Prostate gland (tissue), 2 donors: Measurements from ENCODE around the gene BHMT2. TPM values are rescaled to one million over a fixed set of nuclear protein-coding genes. Genes with fewer than 3 reads are reported as not detected.

Experiments used
- DNase-seq: peaks from one replicate; pipeline ENCODE4 v3.0.0-alpha.2; 2019; ENCODE audit warnings: low spot score
- H3K27ac ChIP-seq, 2 donors: fragments of 200-600 bp; sonication (generic); 2 replicates each; pipeline ENCODE4 v1.5.1; 2017 to 2019
- H3K27me3 ChIP-seq: fragments of 200-600 bp; sonication (generic); replicated peaks from 2 replicates; pipeline ENCODE4 v1.5.1; 2019; ENCODE audit not compliant: insufficient read depth
- H3K36me3 ChIP-seq, 2 donors: fragments of 200-600 bp; sonication (generic); 1 replicate in 1 of 2; 2 replicates in 1 of 2; pipeline versions ENCODE4 v1.5.1 to v1.8.1; 2017 to 2019
- H3K4me1 ChIP-seq: fragments of 200-600 bp; sonication (generic); replicated peaks from 2 replicates; pipeline ENCODE4 v1.5.1; 2019
- H3K4me3 ChIP-seq, 2 donors: fragments of 200-600 bp; sonication (generic); 2 replicates each; pipeline ENCODE4 v1.5.1; 2017 to 2019
- H3K9me3 ChIP-seq: fragments of 200-600 bp; sonication (generic); 2 replicates; pipeline ENCODE4 v1.5.1; 2017
- POLR2A ChIP-seq: fragments of 450-650 bp; IDR thresholded peaks from one replicate; pipeline ENCODE4 v1.6.1; 2016; ENCODE audit warnings: antibody characterized with exemption, mild to moderate bottlenecking
- POLR2AphosphoS5 ChIP-seq: sonication (generic); formaldehyde crosslinking; IDR thresholded peaks from one replicate; pipeline ENCODE4 v1.6.1; 2017; ENCODE audit warnings: antibody characterized with exemption
- WGBS: methylation state at CpG from one replicate; pipeline ENCODE4 v1.1.5; 2018; 5-methylcytosine and 5-hydroxymethylcytosine counted together
- intact Hi-C: fragments of 100-400 bp; cut with DNase I; formaldehyde crosslinking; loops from one replicate; pipeline ENCODE4 v1.14.2; 2022
- total RNA-seq, 2 donors: library from RNA; depleted of rRNA; stranded (reverse); fragments of >200 nt; gene quantifications; one replicate each; pipeline ENCODE4 v1.1.0, GENCODE V29; 2016
- TF ChIP-seq, protein P1 (sequence below), 4 experiments: fragments of 200-600 bp in 2 of 4; fragments of 450-650 bp in 2 of 4; sonication (generic) in 2 of 4; IDR thresholded peaks; 1 replicate in 3 of 4; 2 replicates in 1 of 4; pipeline ENCODE4 v1.5.1; 2016 to 2019; ENCODE audit warnings: antibody characterized with exemption in 4 of 4, mild to moderate bottlenecking in 2 of 4, moderate library complexity in 2 of 4

The BHMT2 gene, protein sequence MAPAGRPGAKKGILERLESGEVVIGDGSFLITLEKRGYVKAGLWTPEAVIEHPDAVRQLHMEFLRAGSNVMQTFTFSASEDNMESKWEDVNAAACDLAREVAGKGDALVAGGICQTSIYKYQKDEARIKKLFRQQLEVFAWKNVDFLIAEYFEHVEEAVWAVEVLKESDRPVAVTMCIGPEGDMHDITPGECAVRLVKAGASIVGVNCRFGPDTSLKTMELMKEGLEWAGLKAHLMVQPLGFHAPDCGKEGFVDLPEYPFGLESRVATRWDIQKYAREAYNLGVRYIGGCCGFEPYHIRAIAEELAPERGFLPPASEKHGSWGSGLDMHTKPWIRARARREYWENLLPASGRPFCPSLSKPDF
- 1 to 10 TPM; 4.0 to 7.4 TPM for total RNA-seq

DNA sequence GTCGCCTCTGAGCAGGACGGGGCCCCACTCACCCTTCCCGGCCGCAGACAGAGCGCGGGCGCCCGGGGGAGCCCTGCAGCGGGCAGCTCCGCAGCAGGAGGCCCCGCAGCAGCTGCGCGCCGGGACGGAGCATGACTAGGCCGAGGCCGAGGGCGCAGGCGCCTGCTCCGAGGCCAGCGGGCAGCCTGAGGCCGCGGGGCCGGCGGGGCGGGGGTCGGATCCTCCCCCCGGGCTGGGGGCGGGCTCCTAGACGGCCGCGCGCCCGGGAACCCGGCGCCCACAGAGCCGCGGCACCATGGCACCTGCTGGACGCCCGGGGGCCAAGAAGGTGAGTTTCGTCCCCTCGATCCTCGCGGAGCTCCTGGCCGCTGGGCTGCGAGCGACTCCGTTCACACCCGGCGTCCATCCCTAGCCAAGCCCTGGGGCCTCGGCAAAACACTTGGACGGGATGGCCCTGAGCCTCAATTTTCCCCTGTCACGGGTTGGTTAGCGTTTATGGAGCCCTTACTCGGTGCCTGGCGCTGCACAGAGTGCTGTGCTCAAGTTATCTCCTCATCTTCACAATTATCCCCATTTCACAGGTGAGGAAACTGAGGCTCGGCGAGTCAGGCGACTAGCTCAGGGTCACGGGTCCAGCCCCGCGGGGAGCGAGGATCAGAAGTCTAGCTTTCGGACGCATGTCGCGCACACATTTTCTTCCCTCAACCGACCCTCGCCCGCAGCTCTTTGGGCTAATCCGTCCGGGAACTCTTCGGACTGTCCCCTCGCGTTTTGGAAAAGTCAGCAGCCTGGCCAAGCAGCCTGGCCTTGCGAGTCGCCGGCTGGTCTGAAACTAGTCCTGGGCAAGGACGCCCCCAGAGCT lies at the start of gene BHMT2, which contains the start of gene DMGDH:
TSS of gene BHMT2 (plus strand) at position 280 of the 862 bp plus-strand sequence. CDS start at position 296, 16 bp downstream.
TSS of gene DMGDH (minus strand) at position 187 of the 862 bp plus-strand sequence. CDS start at position 133, 54 bp downstream.
- DNase-seq: no peak

DNA sequence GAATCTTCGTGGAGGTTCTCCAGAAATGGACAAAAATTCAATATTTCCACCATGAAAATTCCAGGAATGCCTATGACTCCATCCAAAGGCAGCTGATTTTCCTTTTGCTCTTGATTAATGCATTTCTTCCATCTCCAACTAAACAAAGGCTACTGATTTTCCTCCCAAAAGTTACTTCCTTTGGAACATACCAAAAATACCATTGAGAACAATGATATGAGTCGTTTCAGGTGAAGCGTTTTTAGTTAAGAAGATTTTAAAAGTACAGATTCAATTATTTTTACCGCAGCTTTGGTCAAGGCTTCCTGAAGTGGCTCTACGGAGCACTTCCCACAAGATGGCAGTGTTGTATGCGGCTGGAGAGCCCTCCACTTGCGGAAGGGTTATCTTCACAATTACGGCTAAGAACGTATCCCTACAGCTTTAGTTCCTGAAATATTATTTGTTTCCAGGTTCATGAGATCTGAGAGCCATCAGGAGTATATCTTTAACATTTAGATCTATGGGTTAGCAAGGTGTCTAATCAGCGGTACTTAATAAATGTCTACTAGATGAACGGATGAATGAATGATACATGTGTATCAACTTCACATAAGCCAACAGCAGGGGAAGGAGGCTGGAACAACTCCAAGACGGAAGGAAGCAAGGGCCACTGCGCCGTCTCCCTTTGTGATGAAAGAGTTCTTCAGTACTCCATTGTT lies 48.6 kb upstream of the BHMT2 start:
- H3K27me3 ChIP-seq: no peaks in the 10 kb centered on the region
- no peaks in the 10 kb centered on the region for H3K36me3 ChIP-seq
- H3K4me1 ChIP-seq: no peaks in the 10 kb centered on the region
- H3K4me3 ChIP-seq: no peak overlapping the region
- DNase-seq: peak; percentile 32
- no peak overlapping the region for H3K27ac ChIP-seq
- TF ChIP-seq POLR2AphosphoS5 (no peak), POLR2A (no peak)
- TF ChIP-seq, protein P1, sequence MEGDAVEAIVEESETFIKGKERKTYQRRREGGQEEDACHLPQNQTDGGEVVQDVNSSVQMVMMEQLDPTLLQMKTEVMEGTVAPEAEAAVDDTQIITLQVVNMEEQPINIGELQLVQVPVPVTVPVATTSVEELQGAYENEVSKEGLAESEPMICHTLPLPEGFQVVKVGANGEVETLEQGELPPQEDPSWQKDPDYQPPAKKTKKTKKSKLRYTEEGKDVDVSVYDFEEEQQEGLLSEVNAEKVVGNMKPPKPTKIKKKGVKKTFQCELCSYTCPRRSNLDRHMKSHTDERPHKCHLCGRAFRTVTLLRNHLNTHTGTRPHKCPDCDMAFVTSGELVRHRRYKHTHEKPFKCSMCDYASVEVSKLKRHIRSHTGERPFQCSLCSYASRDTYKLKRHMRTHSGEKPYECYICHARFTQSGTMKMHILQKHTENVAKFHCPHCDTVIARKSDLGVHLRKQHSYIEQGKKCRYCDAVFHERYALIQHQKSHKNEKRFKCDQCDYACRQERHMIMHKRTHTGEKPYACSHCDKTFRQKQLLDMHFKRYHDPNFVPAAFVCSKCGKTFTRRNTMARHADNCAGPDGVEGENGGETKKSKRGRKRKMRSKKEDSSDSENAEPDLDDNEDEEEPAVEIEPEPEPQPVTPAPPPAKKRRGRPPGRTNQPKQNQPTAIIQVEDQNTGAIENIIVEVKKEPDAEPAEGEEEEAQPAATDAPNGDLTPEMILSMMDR (IDR thresholded peaks at IDR 0.05): peak; percentile 29 to 70 (median 64)
- 16% methylated on average over 14 of the region's 14 CpGs for whole genome bisulfite sequencing
- intact Hi-C loops: loop anchor here (5.0 kb wide), 1 partner anchor 441 kb away; no protein-coding TSS in a partner anchor
- H3K9me3 ChIP-seq: no peaks in the 10 kb centered on the region

More for the DNA sequence above, at the start of gene BHMT2, which contains the start of gene DMGDH:
- Histone ChIP-seq H3K9me3 (no peaks in the 10 kb centered on the region), H3K27me3 (no peaks in the 10 kb centered on the region), H3K4me1 (no peaks in the 10 kb centered on the region), H3K36me3 (no peaks in the 10 kb centered on the region), H3K4me3 (peak within 1 kb of the TSS; percentile 24 to 32), H3K27ac (peak within 1 kb of the TSS in 1 of 2 donors; percentile 20)
- 33% methylated on average over 70 of the region's 79 CpGs for WGBS
- intact Hi-C loops: no loop called here
- TF ChIP-seq, protein P1 (IDR thresholded peaks at IDR 0.05): no peak
- TF ChIP-seq POLR2A: no peak
- no peak for TF ChIP-seq POLR2AphosphoS5

DNA sequence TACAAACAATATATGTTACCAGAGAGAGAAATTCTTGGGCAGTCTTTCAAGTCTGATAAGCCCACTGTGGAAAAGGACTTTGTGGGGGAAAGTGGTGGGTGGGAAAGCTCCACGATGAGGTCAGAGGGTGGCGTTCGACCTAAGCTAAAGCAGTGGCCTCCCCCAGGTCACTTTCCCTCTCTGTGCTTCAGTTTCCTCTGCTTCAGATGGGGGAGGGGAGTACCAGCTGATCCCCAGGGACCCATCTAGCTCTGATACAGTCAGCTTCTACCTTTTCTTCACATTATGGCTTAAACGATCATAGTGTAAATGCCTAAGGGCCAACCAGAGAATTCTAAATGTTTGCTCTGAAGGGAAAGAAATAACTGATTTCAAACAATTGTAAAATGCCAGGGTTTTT lies 47.8 kb upstream of the BHMT2 start:
- Histone ChIP-seq H3K9me3 (no peaks in the 10 kb centered on the region), H3K4me3 (no peak overlapping the region), H3K4me1 (no peaks in the 10 kb centered on the region), H3K27me3 (no peaks in the 10 kb centered on the region), H3K27ac (no peak overlapping the region), H3K36me3 (no peaks in the 10 kb centered on the region)
- 49% methylated on average over 4 of the region's 4 CpGs for WGBS
- DNase-seq: no peak
- TF ChIP-seq POLR2A (no peak), POLR2AphosphoS5 (no peak)
- TF ChIP-seq, protein P1 (IDR thresholded peaks at IDR 0.05): no peak
- intact Hi-C loops: loop anchor here (5.0 kb wide), 1 partner anchor 441 kb away; no protein-coding TSS in a partner anchor

DNA sequence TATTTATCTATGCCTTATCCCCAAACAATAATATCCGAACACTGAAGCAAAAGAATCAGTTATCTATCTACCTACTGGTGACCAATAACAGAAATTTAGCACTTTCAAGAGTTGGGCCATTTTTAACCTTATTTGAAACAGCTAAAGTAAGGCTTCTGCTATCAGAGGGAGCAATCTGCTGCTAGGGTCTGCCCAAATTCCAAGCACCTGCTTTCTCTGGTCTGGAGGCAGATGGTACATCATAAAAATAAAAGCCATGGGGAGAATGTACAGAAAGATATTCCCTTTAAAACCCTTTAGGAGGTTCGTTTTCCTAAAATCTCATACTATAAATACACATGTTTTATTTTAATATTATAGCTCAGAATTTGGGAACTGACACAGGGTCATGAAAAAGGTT lies 46.8 kb upstream of the BHMT2 start:
- no peaks in the 10 kb centered on the region for H3K27me3 ChIP-seq
- WGBS: 92% methylated on average over 2 of the region's 2 CpGs
- DNase-seq: no peak
- no peak for TF ChIP-seq POLR2AphosphoS5
- TF ChIP-seq POLR2A: no peak
- TF ChIP-seq, protein P1 (IDR thresholded peaks at IDR 0.05): no peak
- H3K27ac ChIP-seq: no peak overlapping the region
- H3K4me3 ChIP-seq: no peak overlapping the region
- no peaks in the 10 kb centered on the region for H3K4me1 ChIP-seq
- H3K36me3 ChIP-seq: no peaks in the 10 kb centered on the region
- intact Hi-C loops: loop anchor here (5.0 kb wide), 1 partner anchor 440 kb away; no protein-coding TSS in a partner anchor
- H3K9me3 ChIP-seq: no peaks in the 10 kb centered on the region
